Stomach (tissue), 9 donors: ENCODE measurements around the gene UBQLN4. TPM values are rescaled to one million over a fixed set of nuclear protein-coding genes. Genes with fewer than 3 reads are reported as not detected.

Experiments used
- DNase-seq, 2 donors: peaks; one replicate each; pipeline versions ENCODE4 v3.0.0 to v3.0.0-alpha.2; 2013 to 2019
- H3K27ac ChIP-seq, 5 donors: fragments of 200-600 bp in 4 of 5; sonication (generic) in 4 of 5; one replicate each; pipeline ENCODE4 v1.5.1; 2013 to 2019; ENCODE audit warnings: mild to moderate bottlenecking in 1 of 5, moderate library complexity in 1 of 5
- H3K27me3 ChIP-seq, 3 donors: fragments of 200-600 bp; sonication (generic); one replicate each; pipeline ENCODE4 v1.5.1; 2017 to 2019; ENCODE audit warnings: mixed run types in 1 of 3
- H3K36me3 ChIP-seq, 4 donors: fragments of 200-600 bp; sonication (generic); 1 replicate in 3 of 4; 2 replicates in 1 of 4; pipeline ENCODE4 v1.5.1; 2016 to 2019
- H3K4me1 ChIP-seq, 4 donors: fragments of 200-600 bp; sonication (generic); one replicate each; pipeline ENCODE4 v1.5.1; 2016 to 2019
- H3K4me3 ChIP-seq, 4 donors: fragments of 200-600 bp; sonication (generic) in 3 of 4; one replicate each; pipeline ENCODE4 v1.5.1; 2016 to 2019; ENCODE audit warnings: mild to moderate bottlenecking in 1 of 4
- H3K9me3 ChIP-seq, 4 donors: fragments of 200-600 bp; sonication (generic); one replicate each; pipeline ENCODE4 v1.5.1; 2016 to 2019
- CTCF ChIP-seq, 7 experiments: fragments of 450-650 bp in 4 of 7; fragments of 200-600 bp in 3 of 7; sonication (generic) in 3 of 7; IDR thresholded peaks; one replicate each; pipeline ENCODE4 v1.5.1; 2016 to 2019; ENCODE audit warnings: antibody characterized with exemption in 7 of 7, control low read depth in 2 of 7, mild to moderate bottlenecking in 1 of 7
- EP300 ChIP-seq: sonication (generic); formaldehyde crosslinking; IDR thresholded peaks from one replicate; pipeline ENCODE4 v1.6.1; 2017; ENCODE audit warnings: antibody characterized with exemption
- POLR2A ChIP-seq, 4 donors: fragments of 450-650 bp; IDR thresholded peaks; one replicate each; pipeline ENCODE4 v1.6.1; 2016; ENCODE audit warnings: antibody characterized with exemption in 4 of 4, control low read depth in 2 of 4, mild to moderate bottlenecking in 1 of 4, moderate library complexity in 1 of 4
- POLR2AphosphoS5 ChIP-seq, 3 donors: sonication (generic); formaldehyde crosslinking; IDR thresholded peaks; one replicate each; pipeline ENCODE4 v1.6.1; 2016; ENCODE audit warnings: antibody characterized with exemption in 3 of 3
- WGBS, 5 donors: extraction: QIAGEN DNeasy Blood & Tissue Kit in 3 of 5; methylation state at CpG; one replicate each; pipeline versions ENCODE4 v1.1.5 to v1.1.7; 2013 to 2018; 5-methylcytosine and 5-hydroxymethylcytosine counted together
- intact Hi-C: fragments of 100-400 bp; cut with DNase I; formaldehyde crosslinking; loops from one replicate; pipeline ENCODE4 v1.15.1; 2023; ENCODE audit warnings: low total_unique reads
- polyA plus RNA-seq, 3 donors: library from polyadenylated mRNA; stranded (reverse); fragments of 200-250 nt; gene quantifications; one replicate each; pipeline ENCODE4 v1.2.3, GENCODE V29; 2013
- total RNA-seq, 5 donors: library from RNA; depleted of rRNA; stranded (reverse); fragments of >200 nt; gene quantifications; one replicate each; pipeline versions ENCODE4 v1.1.0 to v1.2.3, GENCODE V29; 2014 to 2016
- donor health status: healthy with polysubstance abuse.
- donor health status: Bipolar disorder and iron deficiency.
- donor health status: healthy.

Gene UBQLN4
- total and polyA plus RNA-seq, 8 donors = 6.4 to 41.1 (median 18.9) TPM

GRCh38 chr1:156082309-156083091 is 28.9 kb upstream of the UBQLN4 start, which contains the start of gene MEX3A:
TSS of gene MEX3A (minus strand) at chr1:156082465. CDS start at chr1:156081998, 467 bp downstream.
- peak within 1 kb of the TSS in 4 of 5 donors; percentile 44 to 81 (median 65) for H3K27ac ChIP-seq
- H3K36me3 ChIP-seq = no peaks in the 10 kb centered on the region
- H3K9me3 ChIP-seq = no peaks in the 10 kb centered on the region
- intact Hi-C loops = no loop called here
- H3K4me1 ChIP-seq = peaks cover 19 to 35% (median 24%) of the 10 kb centered on the region in 4 donors
- peak within 1 kb of the TSS; percentile 82 to 97 (median 86) for H3K4me3 ChIP-seq
- WGBS, 5 donors = 0 to 1% (median 0%) methylated on average over 49 to 62 of the region's 62 CpGs
- TF ChIP-seq POLR2AphosphoS5 (IDR thresholded peaks at IDR 0.05) (no peak), EP300 (no peak), POLR2A (IDR thresholded peaks at IDR 0.05) (no peak), CTCF (IDR thresholded peaks at IDR 0.05) (no peak)
- H3K27me3 ChIP-seq = peaks cover 0 to 18% (median 0%) of the 10 kb centered on the region in 3 donors
- peak; percentile 69 to 95 for DNase-seq

DNA sequence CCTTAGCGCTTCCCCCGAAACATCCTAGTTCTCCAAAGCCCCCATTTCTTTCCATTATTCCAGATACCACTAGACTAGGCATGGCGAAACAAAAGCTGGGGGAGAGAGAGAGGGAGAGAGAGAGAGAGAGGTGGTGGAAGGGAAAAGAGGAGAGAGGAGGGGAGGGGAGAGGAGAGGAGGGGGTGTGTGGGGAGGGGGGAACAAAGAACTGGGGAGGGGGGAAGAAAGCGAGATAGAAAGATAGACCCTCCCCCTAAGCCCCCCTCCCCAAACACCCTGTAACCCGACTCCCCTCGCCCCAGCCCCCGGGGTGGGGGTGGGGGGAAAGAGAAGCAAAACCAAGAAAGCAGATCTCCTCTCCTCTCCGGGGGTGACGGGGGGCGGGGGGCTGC is 28.3 kb upstream of the UBQLN4 start:
- Histone ChIP-seq H3K27me3 (peaks cover 0 to 18% (median 0%) of the 10 kb centered on the region in 3 donors), H3K36me3 (no peaks in the 10 kb centered on the region), H3K4me3 (peak overlapping the region; percentile 82 to 97 (median 86)), H3K27ac (peak overlapping the region in 3 of 5 donors; percentile 53 to 81 (median 77)), H3K4me1 (peaks cover 19 to 35% (median 25%) of the 10 kb centered on the region in 4 donors), H3K9me3 (no peaks in the 10 kb centered on the region)
- WGBS, 5 donors = 0 to 3% (median 2%) methylated on average over 6 to 10 of the region's 10 CpGs
- DNase-seq = no peak
- intact Hi-C loops = no loop called here
- no peak for TF ChIP-seq EP300
- no peak for TF ChIP-seq CTCF (IDR thresholded peaks at IDR 0.05)
- no peak for TF ChIP-seq POLR2A (IDR thresholded peaks at IDR 0.05)
- TF ChIP-seq POLR2AphosphoS5 (IDR thresholded peaks at IDR 0.05) = no peak

GRCh38 chr1:156081180-156081916 is 27.8 kb upstream of the UBQLN4 start:
- H3K4me3 ChIP-seq = peak overlapping the region; percentile 82 to 97 (median 86)
- TF ChIP-seq EP300 = no peak
- TF ChIP-seq POLR2AphosphoS5 (IDR thresholded peaks at IDR 0.05) = no peak
- TF ChIP-seq CTCF (IDR thresholded peaks at IDR 0.05) = no peak
- TF ChIP-seq POLR2A (IDR thresholded peaks at IDR 0.05) = no peak
- WGBS, 5 donors = 5 to 9% (median 8%) methylated on average over 28 to 55 of the region's 61 CpGs
- no peak overlapping the region for H3K27ac ChIP-seq
- intact Hi-C loops = no loop called here
- peaks cover 0 to 21% (median 0%) of the 10 kb centered on the region in 3 donors for H3K27me3 ChIP-seq
- DNase-seq = peak in 1 of 2 donors; percentile 73
- peaks cover 19 to 36% (median 28%) of the 10 kb centered on the region in 4 donors for H3K4me1 ChIP-seq
- H3K36me3 ChIP-seq = no peaks in the 10 kb centered on the region
- no peaks in the 10 kb centered on the region for H3K9me3 ChIP-seq

DNA sequence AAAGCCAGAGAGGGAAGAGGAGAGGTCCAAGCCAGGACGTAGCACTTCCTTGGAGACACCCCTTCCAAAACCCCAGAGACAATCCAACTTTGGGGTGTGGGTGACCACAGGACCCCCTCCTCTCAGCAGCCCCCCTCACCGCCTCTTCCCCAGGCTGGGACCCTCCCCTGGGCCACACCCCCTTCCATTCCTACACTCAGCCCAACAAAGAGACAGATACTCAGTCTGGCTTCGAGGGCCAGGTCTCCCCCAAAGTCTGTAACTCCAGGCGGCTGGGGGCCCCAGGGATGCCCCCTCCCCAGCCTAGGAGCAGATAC is 27.2 kb upstream of the UBQLN4 start:
- WGBS, 5 donors = 42 to 69% (median 50%) methylated on average over 4 of the region's 4 CpGs
- peak in 1 of 2 donors; percentile 60 for DNase-seq
- TF ChIP-seq POLR2A (IDR thresholded peaks at IDR 0.05) = no peak
- no peak for TF ChIP-seq POLR2AphosphoS5 (IDR thresholded peaks at IDR 0.05)
- TF ChIP-seq EP300 = no peak
- TF ChIP-seq CTCF (IDR thresholded peaks at IDR 0.05) = no peak
- Histone ChIP-seq H3K9me3 (no peaks in the 10 kb centered on the region), H3K27me3 (peaks cover 0 to 21% (median 0%) of the 10 kb centered on the region in 3 donors), H3K4me1 (peaks cover 22 to 38% (median 30%) of the 10 kb centered on the region in 4 donors), H3K27ac (no peak overlapping the region), H3K4me3 (peak overlapping the region in 1 of 4 donors; percentile 97), H3K36me3 (no peaks in the 10 kb centered on the region)
- intact Hi-C loops = no loop called here
